Stimulated activated CD4-positive, alpha-beta T cell treated with anti-CD3 and anti-CD28 coated beads, Interleukin-15, amount 100 ng/mL, for 24 hours (primary cell): ENCODE measurements around the gene DMD.
"Not testable (repeated sequence)": the region's sequence is repeated elsewhere in the genome, so short reads cannot be mapped to it uniquely, and the experiment has no call there.

Experiments
- DNase-seq: peaks from one replicate; pipeline ENCODE4 v3.0.0-alpha.2; 2020

Gene DMD

GRCh38 chrX:31480696-31481095, 1730.7 kb downstream of the DMD start:
- DNase-seq: no peak

- DNase-seq: no peak
Observed at GRCh38 chrX:31471229-31471628, 1740.1 kb downstream of the DMD start.

- DNase-seq: not testable (repeated sequence)
Observed at GRCh38 chrX:31470753-31471152, 1740.6 kb downstream of the DMD start.

- no peak for DNase-seq
Observed at GRCh38 chrX:31464306-31464915, 1746.9 kb downstream of the DMD start.

- DNase-seq: no peak
Observed at GRCh38 chrX:31461266-31461665, 1750.1 kb downstream of the DMD start.

- no peak for DNase-seq
Observed at GRCh38 chrX:31459361-31459760, 1752.0 kb downstream of the DMD start.

GRCh38 chrX:31449965-31450364, 1761.4 kb downstream of the DMD start:
- no peak for DNase-seq

GRCh38 chrX:31449081-31449480, 1762.3 kb downstream of the DMD start:
- DNase-seq: no peak

GRCh38 chrX:31445542-31445941, 1765.8 kb downstream of the DMD start:
- no peak for DNase-seq

GRCh38 chrX:31443654-31444053, 1767.7 kb downstream of the DMD start:
- no peak for DNase-seq

- no peak for DNase-seq
Observed at GRCh38 chrX:31440546-31440945, 1770.8 kb downstream of the DMD start.

- DNase-seq: no peak
Observed at GRCh38 chrX:31436424-31436823, 1774.9 kb downstream of the DMD start.

GRCh38 chrX:31435592-31435991, 1775.8 kb downstream of the DMD start:
- no peak for DNase-seq

- DNase-seq: no peak
Observed at GRCh38 chrX:31433856-31434255, 1777.5 kb downstream of the DMD start.

GRCh38 chrX:31429915-31430314, 1781.4 kb downstream of the DMD start:
- no peak for DNase-seq

GRCh38 chrX:31423609-31424189, 1787.7 kb downstream of the DMD start:
- peak; percentile 1 for DNase-seq

GRCh38 chrX:31421441-31421840, 1789.9 kb downstream of the DMD start:
- DNase-seq: no peak

GRCh38 chrX:31420711-31421151, 1790.6 kb downstream of the DMD start:
- DNase-seq: no peak

- no peak for DNase-seq
Observed at GRCh38 chrX:31420302-31420701, 1791.0 kb downstream of the DMD start.

GRCh38 chrX:31397119-31397518, 1814.2 kb downstream of the DMD start:
- no peak for DNase-seq

- no peak for DNase-seq
Observed at GRCh38 chrX:31392513-31392912, 1818.8 kb downstream of the DMD start.

- DNase-seq: no peak
Observed at GRCh38 chrX:31388946-31389345, 1822.4 kb downstream of the DMD start.

GRCh38 chrX:31384471-31384870, 1826.9 kb downstream of the DMD start:
- DNase-seq: no peak

- DNase-seq: no peak
Observed at GRCh38 chrX:31383991-31384390, 1827.4 kb downstream of the DMD start.

GRCh38 chrX:31378973-31379372, 1832.4 kb downstream of the DMD start:
- DNase-seq: not testable (repeated sequence)
